BLaER1 (cell line): ENCODE measurements around the gene C19orf67.

Experiments
- H3K27ac ChIP-seq: shearing (Covaris generic); formaldehyde crosslinking; 2 replicates; pipeline ENCODE4 v1.8.1; 2022
- H3K27me3 ChIP-seq: shearing (Covaris generic); formaldehyde crosslinking; 2 replicates; pipeline ENCODE4 v1.8.1; 2022
- H3K36me3 ChIP-seq: shearing (Covaris generic); formaldehyde crosslinking; 2 replicates; pipeline ENCODE4 v1.8.1; 2022
- H3K4me1 ChIP-seq: shearing (Covaris generic); formaldehyde crosslinking; 2 replicates; pipeline ENCODE4 v1.8.1; 2022
- H3K4me2 ChIP-seq: shearing (Covaris generic); formaldehyde crosslinking; 2 replicates; pipeline ENCODE4 v1.8.1; 2022
- H3K4me3 ChIP-seq: shearing (Covaris generic); formaldehyde crosslinking; 2 replicates; pipeline ENCODE4 v1.8.1; 2022
- H3K9ac ChIP-seq: shearing (Covaris generic); formaldehyde crosslinking; 2 replicates; pipeline ENCODE4 v1.8.1; 2022
- H3K9me3 ChIP-seq: shearing (Covaris generic); formaldehyde crosslinking; 2 replicates; pipeline ENCODE4 v1.8.1; 2022
- H4K20me1 ChIP-seq: shearing (Covaris generic); formaldehyde crosslinking; 2 replicates; pipeline ENCODE4 v1.8.1; 2022
- Cebpa-rat ChIP-seq: shearing (Covaris generic); IDR thresholded peaks from 2 replicates; pipeline ENCODE4 v1.8.1; 2022

Gene C19orf67

DNA sequence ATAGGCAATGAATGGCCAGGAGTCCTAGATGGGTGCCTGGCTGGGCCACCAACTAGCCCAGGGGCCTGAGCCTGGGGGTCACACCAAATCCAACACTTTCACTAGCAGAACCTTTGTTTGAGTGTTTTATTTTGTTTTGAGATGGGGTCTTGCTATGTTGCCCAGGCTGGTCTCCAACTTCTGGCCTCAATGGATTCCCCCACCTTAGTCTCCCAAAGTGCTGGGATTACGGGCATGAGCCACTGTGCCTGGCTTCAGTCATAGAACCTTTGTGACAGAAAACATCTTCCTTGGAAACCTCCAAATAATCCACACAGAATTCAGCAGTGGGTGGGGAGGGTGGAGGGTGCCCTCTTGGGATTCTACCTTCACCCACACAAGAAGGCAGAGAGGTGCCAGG is 25.9 kb upstream of the C19orf67 start:
- H3K4me2 ChIP-seq = no peak overlapping the region
- peaks cover 11% of the 10 kb centered on the region; the same call in 1 of the 2 replicates for H3K36me3 ChIP-seq
- H3K9ac ChIP-seq = no peak overlapping the region
- no peak for TF ChIP-seq Cebpa-rat
- H4K20me1 ChIP-seq = peaks cover 54% of the 10 kb centered on the region
- H3K27me3 ChIP-seq = no peaks in the 10 kb centered on the region
- H3K9me3 ChIP-seq = no peaks in the 10 kb centered on the region
- no peak overlapping the region for H3K4me3 ChIP-seq
- H3K4me1 ChIP-seq = peaks cover 42% of the 10 kb centered on the region
- no peak overlapping the region for H3K27ac ChIP-seq

DNA sequence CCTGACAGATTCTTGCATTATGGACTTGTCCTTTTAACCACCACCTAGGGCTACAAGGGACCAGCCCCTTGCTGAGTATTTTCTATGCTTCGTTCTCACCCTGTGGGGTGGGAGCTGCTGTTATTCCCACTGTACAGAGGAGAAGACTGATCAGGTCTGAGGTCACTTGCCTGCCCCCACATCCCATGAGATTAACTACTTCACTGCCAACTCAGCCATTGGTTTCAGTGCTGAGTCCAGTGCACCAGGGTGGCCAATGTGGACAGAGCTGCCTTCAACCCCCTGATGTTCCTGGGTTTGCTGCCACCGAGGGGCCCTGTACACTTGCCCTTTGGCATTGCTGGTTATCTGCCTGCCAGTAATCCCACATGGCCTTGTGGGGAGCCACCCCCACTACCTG is 25.1 kb upstream of the C19orf67 start:
- peaks cover 34% of the 10 kb centered on the region for H3K4me1 ChIP-seq

DNA sequence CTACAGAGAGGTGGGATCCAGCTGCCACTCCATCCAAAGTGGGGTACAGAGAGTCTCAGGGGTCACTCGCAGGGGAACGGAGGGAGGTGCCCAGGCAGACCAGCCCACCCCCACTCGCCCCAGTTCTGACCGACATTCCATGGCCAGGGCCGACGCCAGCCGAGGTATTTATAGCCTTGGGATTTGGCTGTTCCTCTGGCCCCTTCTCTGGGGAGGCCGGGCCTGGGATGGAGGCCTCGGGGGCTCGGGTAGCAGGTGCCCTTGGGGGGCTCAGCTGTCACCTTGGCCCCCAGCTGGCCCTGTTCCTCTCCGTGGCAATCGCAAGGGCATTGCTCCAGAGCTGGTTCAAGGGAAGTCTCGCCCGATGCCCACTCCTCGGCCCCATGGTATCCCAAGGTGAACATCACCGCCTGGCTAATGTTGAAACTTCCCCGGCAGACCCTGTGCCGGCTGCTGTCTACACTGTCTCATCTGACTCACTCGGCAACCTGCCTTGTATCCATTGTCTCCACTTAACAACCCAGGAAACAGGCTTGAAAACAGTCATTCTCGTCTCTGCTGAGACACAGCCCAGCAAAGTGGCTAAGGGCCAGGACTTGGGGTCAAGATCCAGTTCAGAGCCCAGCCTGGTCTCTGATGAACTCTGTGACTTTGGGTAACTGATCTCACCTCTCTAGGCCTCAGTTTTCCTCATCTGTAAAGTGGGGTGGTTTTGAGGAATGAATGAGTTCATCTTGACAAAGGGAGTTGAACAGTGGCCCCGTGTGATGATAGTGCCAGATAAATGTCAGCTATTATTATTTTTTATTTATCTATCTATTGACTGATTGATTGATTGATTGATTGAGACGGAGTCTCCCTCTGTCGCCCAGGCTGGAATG is 22.2 kb upstream of the C19orf67 start:
- Histone ChIP-seq H3K9me3 (no peaks in the 10 kb centered on the region), H3K4me1 (peaks cover 7% of the 10 kb centered on the region), H3K27ac (no peak overlapping the region), H3K4me3 (no peak overlapping the region), H3K4me2 (no peak overlapping the region), H3K27me3 (no peaks in the 10 kb centered on the region), H3K36me3 (peaks cover 40% of the 10 kb centered on the region), H4K20me1 (peaks cover 21% of the 10 kb centered on the region), H3K9ac (no peak overlapping the region)
- TF ChIP-seq Cebpa-rat = no peak

More for the DNA sequence above, 25.1 kb upstream of the C19orf67 start:
- Histone ChIP-seq H3K4me3 (no peak overlapping the region), H3K27me3 (no peaks in the 10 kb centered on the region), H3K9me3 (no peaks in the 10 kb centered on the region), H3K9ac (no peak overlapping the region), H4K20me1 (peaks cover 45% of the 10 kb centered on the region), H3K36me3 (peaks cover 19% of the 10 kb centered on the region), H3K4me2 (no peak overlapping the region), H3K27ac (no peak overlapping the region)
- TF ChIP-seq Cebpa-rat = no peak

DNA sequence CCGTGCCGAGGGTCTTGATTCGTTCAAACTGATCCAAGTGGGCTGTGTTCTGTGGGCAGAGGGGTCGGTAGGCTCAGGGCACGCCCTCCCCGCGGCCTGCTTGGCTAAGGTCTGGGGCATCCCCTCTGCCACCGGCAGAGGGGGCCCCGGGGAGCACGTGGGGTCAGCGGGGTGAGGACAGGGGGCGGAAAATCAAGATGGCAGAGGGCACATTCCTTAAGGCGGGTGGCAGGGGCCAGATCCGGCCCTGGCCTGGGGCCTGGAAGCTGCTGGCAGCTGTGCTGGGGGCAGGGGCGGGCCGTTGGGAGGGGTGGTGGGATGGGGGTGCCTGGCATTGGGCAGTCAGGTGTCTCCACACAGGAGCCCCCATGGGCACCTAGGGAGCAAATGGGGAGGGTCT is 21.3 kb upstream of the C19orf67 start:
- peaks cover 14% of the 10 kb centered on the region; the same call in 1 of the 2 replicates for H4K20me1 ChIP-seq
- H3K4me2 ChIP-seq = no peak overlapping the region
- no peaks in the 10 kb centered on the region for H3K27me3 ChIP-seq
- no peak overlapping the region for H3K9ac ChIP-seq
- H3K4me3 ChIP-seq = no peak overlapping the region
- no peak for TF ChIP-seq Cebpa-rat
- no peak overlapping the region for H3K27ac ChIP-seq
- H3K9me3 ChIP-seq = no peaks in the 10 kb centered on the region
- peaks cover 50% of the 10 kb centered on the region for H3K36me3 ChIP-seq
- no peaks in the 10 kb centered on the region; the same call in 1 of the 2 replicates for H3K4me1 ChIP-seq

DNA sequence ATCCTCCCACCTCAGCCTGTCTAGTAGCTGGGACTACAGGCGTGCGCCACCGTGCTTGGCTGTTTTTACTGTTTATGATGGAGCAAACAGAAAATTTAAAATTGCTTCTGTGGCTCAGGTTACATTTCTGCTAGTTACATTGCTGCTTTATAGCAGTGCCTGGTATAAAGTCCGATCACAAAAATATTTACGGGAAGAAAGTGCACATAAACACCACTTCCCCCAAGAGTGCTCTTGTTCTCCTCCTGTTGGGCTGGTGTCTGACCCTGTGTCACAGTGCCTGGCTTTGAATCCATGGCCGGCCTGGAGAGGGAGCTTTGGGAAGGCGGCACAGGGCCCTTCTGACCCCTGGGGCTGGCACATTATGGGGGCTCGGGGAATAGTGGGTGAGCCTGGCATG is 20.1 kb upstream of the C19orf67 start:
- Histone ChIP-seq H4K20me1 (peaks cover 8% of the 10 kb centered on the region; the same call in 1 of the 2 replicates), H3K9ac (no peak overlapping the region), H3K4me3 (no peak overlapping the region), H3K9me3 (no peaks in the 10 kb centered on the region), H3K27ac (no peak overlapping the region), H3K27me3 (no peaks in the 10 kb centered on the region), H3K4me1 (no peaks in the 10 kb centered on the region; the same call in 1 of the 2 replicates), H3K4me2 (no peak overlapping the region), H3K36me3 (peaks cover 61% of the 10 kb centered on the region)
- TF ChIP-seq Cebpa-rat = no peak

DNA sequence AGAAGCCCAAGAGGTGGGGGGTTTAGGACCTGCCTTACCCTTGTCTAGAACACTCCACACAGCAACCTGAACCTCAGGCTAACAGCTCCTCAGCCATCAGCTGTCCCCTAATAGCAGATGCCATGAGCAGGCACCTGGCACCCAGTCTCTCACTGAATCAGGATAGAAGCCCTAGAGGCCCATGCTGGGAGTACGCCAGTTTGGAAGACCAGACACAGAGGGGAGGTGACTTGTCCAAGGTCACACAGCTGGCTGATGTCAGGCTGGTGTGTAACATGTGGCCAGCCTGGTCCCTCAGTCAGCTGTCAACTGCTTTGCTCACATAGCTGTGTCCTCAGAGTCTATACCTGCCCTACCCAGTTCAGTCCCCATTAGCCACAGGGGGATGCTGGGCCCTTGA is 17.7 kb upstream of the C19orf67 start:
- TF ChIP-seq Cebpa-rat = no peak
- Histone ChIP-seq H3K4me1 (no peaks in the 10 kb centered on the region), H3K4me3 (no peak overlapping the region), H3K9ac (no peak overlapping the region), H3K9me3 (no peaks in the 10 kb centered on the region), H3K27me3 (no peaks in the 10 kb centered on the region), H3K4me2 (no peak overlapping the region), H3K27ac (no peak overlapping the region), H4K20me1 (peaks cover 8% of the 10 kb centered on the region; the same call in 1 of the 2 replicates), H3K36me3 (peaks cover 69% of the 10 kb centered on the region)

DNA sequence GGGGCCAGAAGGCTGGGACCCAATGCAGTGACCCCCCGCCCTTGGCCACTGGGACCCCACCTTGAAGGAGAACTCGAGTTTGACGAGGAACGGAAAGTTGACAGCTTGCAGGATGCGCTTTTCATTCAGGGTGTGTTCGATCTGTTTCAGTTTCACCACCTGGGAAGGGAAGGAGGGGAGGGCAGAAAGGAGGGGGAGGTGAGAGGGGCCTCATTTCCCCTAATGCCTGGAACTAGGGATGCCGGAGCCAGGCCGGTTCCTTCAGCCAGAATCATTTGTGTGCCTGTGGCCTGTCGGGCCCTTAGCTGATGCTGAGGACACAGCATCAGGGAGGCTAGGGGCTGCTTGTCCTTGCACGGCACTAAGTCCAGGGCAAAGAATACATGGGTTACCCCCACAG is 17.2 kb upstream of the C19orf67 start:
- no peak overlapping the region for H3K4me3 ChIP-seq
- TF ChIP-seq Cebpa-rat = no peak
- peaks cover 70% of the 10 kb centered on the region for H3K36me3 ChIP-seq
- no peak overlapping the region for H3K27ac ChIP-seq
- H3K9me3 ChIP-seq = no peaks in the 10 kb centered on the region
- no peaks in the 10 kb centered on the region for H3K27me3 ChIP-seq
- H3K9ac ChIP-seq = no peak overlapping the region
- no peak overlapping the region for H3K4me2 ChIP-seq
- no peaks in the 10 kb centered on the region for H3K4me1 ChIP-seq
- peaks cover 4% of the 10 kb centered on the region; the same call in 1 of the 2 replicates for H4K20me1 ChIP-seq

DNA sequence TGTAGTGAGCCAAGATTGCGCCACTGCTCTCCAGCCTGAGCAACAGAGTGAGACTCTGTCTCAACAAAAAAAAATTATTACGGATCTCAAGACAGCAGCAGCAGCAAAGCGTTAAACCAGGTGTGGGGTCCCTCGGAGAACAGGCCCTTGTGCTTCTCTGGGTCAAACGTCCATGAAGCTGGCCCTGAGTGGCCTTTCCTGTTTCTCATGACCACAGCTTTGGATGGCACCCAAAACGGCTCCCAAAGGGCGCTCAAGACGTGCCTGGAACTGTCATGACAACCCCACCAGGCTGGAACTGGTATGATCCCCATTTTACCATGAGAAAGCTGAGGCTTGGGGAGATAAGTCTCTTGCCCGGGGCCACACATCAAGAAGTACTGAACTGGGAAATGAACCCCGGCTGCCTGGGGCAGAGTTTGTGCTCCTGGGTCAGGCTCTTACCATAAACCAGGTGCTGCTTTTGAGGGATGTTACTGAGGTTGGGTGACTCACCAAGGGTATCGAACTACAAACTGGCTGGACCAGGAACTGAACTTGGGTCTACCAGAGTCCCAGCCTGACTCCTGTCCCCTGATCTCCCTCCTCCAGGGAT is 16.6 kb upstream of the C19orf67 start:
- Histone ChIP-seq H3K9me3 (no peaks in the 10 kb centered on the region), H3K4me3 (no peak overlapping the region), H3K9ac (no peak overlapping the region), H3K4me2 (no peak overlapping the region), H3K27ac (no peak overlapping the region), H3K4me1 (no peaks in the 10 kb centered on the region), H3K27me3 (no peaks in the 10 kb centered on the region), H4K20me1 (no peaks in the 10 kb centered on the region), H3K36me3 (peaks cover 71% of the 10 kb centered on the region)
- no peak for TF ChIP-seq Cebpa-rat

DNA sequence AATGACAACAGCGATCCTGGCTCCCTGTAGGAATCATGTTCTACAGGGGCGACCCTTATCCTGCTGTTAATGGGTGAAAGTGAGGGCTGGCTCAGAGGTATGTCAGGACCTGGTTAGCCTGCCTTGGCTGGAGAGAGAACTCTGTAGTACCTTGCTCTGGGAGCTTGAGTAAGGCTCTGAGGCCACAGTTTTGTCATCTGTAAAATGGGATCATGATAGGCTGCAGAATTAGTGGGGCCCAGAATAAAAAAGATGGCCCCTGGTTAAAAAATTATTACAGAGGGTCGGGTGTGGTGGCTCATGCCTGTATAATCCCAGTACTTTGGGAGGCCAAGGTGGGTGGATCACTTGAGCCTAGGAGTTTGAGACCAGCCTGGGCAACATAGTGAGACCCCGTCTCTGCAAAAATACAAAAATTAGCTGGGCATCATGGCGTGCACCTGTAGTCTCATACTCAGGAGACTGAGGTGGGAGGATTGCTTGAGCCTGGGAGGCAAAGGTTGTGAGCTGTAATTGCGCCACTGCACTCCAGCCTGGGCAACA is 15.5 kb upstream of the C19orf67 start:
- H3K36me3 ChIP-seq = peaks cover 74% of the 10 kb centered on the region

More for the DNA sequence above, 15.5 kb upstream of the C19orf67 start:
- Histone ChIP-seq H3K4me3 (no peak overlapping the region), H3K9ac (no peak overlapping the region), H4K20me1 (no peaks in the 10 kb centered on the region), H3K27me3 (no peaks in the 10 kb centered on the region), H3K9me3 (no peaks in the 10 kb centered on the region), H3K27ac (no peak overlapping the region), H3K4me1 (no peaks in the 10 kb centered on the region), H3K4me2 (no peak overlapping the region)
- no peak for TF ChIP-seq Cebpa-rat
